NCI-H2029 treated with DMSO at 0.1 percent for 48 hours (cell line): ENCODE measurements around the gene HNRNPUL1.

Source experiments
- DNase-seq: peaks from one replicate; lab custom pipeline; 2025; lab: John Stamatoyannopoulos, UW

Gene HNRNPUL1

GRCh38 chr19:41234512-41235168 lies 29.5 kb upstream of the HNRNPUL1 start:
- no peak for DNase-seq

GRCh38 chr19:41235480-41235879 lies 28.7 kb upstream of the HNRNPUL1 start:
- DNase-seq: no peak

- DNase-seq: no peak
Measured at GRCh38 chr19:41238244-41238643, 25.9 kb upstream of the HNRNPUL1 start.

GRCh38 chr19:41239363-41239762 lies 24.8 kb upstream of the HNRNPUL1 start:
- no peak for DNase-seq

GRCh38 chr19:41239961-41240574 lies 24.1 kb upstream of the HNRNPUL1 start:
- no peak for DNase-seq

- no peak for DNase-seq
Measured at GRCh38 chr19:41241859-41242258, 22.3 kb upstream of the HNRNPUL1 start.

GRCh38 chr19:41244117-41244516 lies 20.1 kb upstream of the HNRNPUL1 start:
- DNase-seq: no peak

- DNase-seq: no peak
Measured at GRCh38 chr19:41245843-41246242, 18.3 kb upstream of the HNRNPUL1 start.

- DNase-seq: no peak
Measured at GRCh38 chr19:41248895-41249294, 15.3 kb upstream of the HNRNPUL1 start.

- DNase-seq: no peak
Measured at GRCh38 chr19:41249707-41250423, 14.3 kb upstream of the HNRNPUL1 start.

GRCh38 chr19:41253660-41254059 lies 10.5 kb upstream of the HNRNPUL1 start:
- DNase-seq: no peak

- no peak for DNase-seq
Measured at GRCh38 chr19:41255171-41255570, 9.0 kb upstream of the HNRNPUL1 start.

GRCh38 chr19:41261474-41262190 lies 2.5 kb upstream of the HNRNPUL1 start:
- DNase-seq: no peak

- DNase-seq: peak; percentile 90
Measured at GRCh38 chr19:41263042-41263849, 926 bp upstream of the HNRNPUL1 start.

GRCh38 chr19:41264581-41265394 lies 616 bp downstream of the HNRNPUL1 start:
- no peak for DNase-seq

- DNase-seq: no peak
Measured at GRCh38 chr19:41265395-41266153, 1.4 kb downstream of the HNRNPUL1 start.

GRCh38 chr19:41269055-41269454 lies 4.9 kb downstream of the HNRNPUL1 start:
- DNase-seq: no peak

- no peak for DNase-seq
Measured at GRCh38 chr19:41269571-41269970, 5.4 kb downstream of the HNRNPUL1 start.

GRCh38 chr19:41273076-41273475 lies 8.9 kb downstream of the HNRNPUL1 start:
- DNase-seq: no peak

- DNase-seq: no peak
Measured at GRCh38 chr19:41274802-41275201, 10.6 kb downstream of the HNRNPUL1 start.
